Renal cortex interstitium (tissue), 3 donors: Measurements from ENCODE around the gene DZIP1. TPM values are rescaled to one million over a fixed set of nuclear protein-coding genes. Genes with fewer than 3 reads are reported as not detected.

ENCODE experiments used
- polyA plus RNA-seq, 3 donors: library from polyadenylated mRNA; unstranded; fragments of 120-200 nt; gene quantifications; one replicate each; pipeline ENCODE4 v1.2.1, GENCODE V29; 2013; ENCODE audit not compliant: insufficient read length in 3 of 3

DZIP1 gene
- polyA plus RNA-seq, 3 donors, result 61.1 to 69.9 (median 69.1) TPM

Other genes starting within 250 kb of the DZIP1 start
- 100 to 1,000 TPM in 2 of 3 donors, 10 to 100 TPM in 1; 96.0 to 112 (median 104) TPM for gene CLDN10, start 92.0 kb downstream of the DZIP1 start, polyA plus RNA-seq
- 10 to 100 TPM; 39.1 to 42.2 (median 39.9) TPM for gene DNAJC3, start 32.4 kb upstream of the DZIP1 start, polyA plus RNA-seq